Right lobe of liver (tissue), 6 donors: ENCODE results near the gene KCNQ5. TPM values are rescaled to one million over a fixed set of nuclear protein-coding genes. Genes with fewer than 3 reads are reported as not detected.
"Not testable (repeated sequence)": the region's sequence is repeated elsewhere in the genome, so short reads cannot be mapped to it uniquely, and the experiment has no call there.

Experiments
- ATAC-seq, 4 donors: fragments of 200-7000 bp; cut with Tn5 transposase; one replicate each; pipeline ENCODE4 v1.9.1; 2020; ENCODE audit warnings: mild to moderate bottlenecking in 4 of 4, moderate library complexity in 4 of 4
- DNase-seq, 3 donors: peaks; one replicate each; pipeline ENCODE4 v3.0.0-alpha.2; 2020
- H3K27ac ChIP-seq, 3 donors: fragments of 200-600 bp; one replicate each; pipeline ENCODE4 v1.8.0; 2022
- H3K27me3 ChIP-seq, 2 donors: fragments of 200-600 bp; one replicate each; pipeline ENCODE4 v1.8.0; 2022
- H3K36me3 ChIP-seq, 4 donors: fragments of 200-600 bp; sonication (generic) in 1 of 4; one replicate each; pipeline versions ENCODE4 v1.5.1 to v1.8.0; 2017 to 2022; ENCODE audit warnings: control low read depth in 1 of 4
- H3K4me1 ChIP-seq, 4 donors: fragments of 200-600 bp; sonication (generic) in 1 of 4; one replicate each; pipeline versions ENCODE4 v1.5.1 to v1.8.0; 2017 to 2022; ENCODE audit warnings: control low read depth in 1 of 4
- H3K4me3 ChIP-seq, 3 donors: fragments of 200-600 bp; one replicate each; pipeline ENCODE4 v1.8.0; 2022
- H3K9me3 ChIP-seq, 4 donors: fragments of 200-600 bp; sonication (generic) in 1 of 4; one replicate each; pipeline versions ENCODE4 v1.5.1 to v1.8.0; 2017 to 2022; ENCODE audit warnings: control low read depth in 1 of 4
- POLR2A ChIP-seq: fragments of 450-650 bp; IDR thresholded peaks from one replicate; pipeline ENCODE4 v1.6.1; 2017; ENCODE audit warnings: antibody characterized with exemption, mild to moderate bottlenecking
- WGBS: methylation state at CpG from one replicate; pipeline ENCODE4 v1.1.6; 2018; ENCODE audit warnings: low coverage, low lambda C conversion rate; ENCODE audit not compliant: insufficient coverage; ENCODE audit errors: missing lambda C conversion rate; 5-methylcytosine and 5-hydroxymethylcytosine counted together
- intact Hi-C, 2 donors: fragments of 100-400 bp; cut with DNase I; formaldehyde crosslinking; loops; one replicate each; pipeline versions ENCODE4 v1.11.2 to v1.14.1; 2022
- total RNA-seq, 6 experiments: library from RNA; depleted of rRNA in 2 of 6; stranded (reverse); fragments of >200 nt in 2 of 6; fragmentation: NEBNext Ultra II Directional in 3 of 6; extraction: Animal tissue kit (Norgen Biotek cat#: 25700) in 3 of 6; gene quantifications; one replicate each; pipeline versions ENCODE4 v1.1.0 to v1.2.4, GENCODE V29; 2016 to 2023
- TF ChIP-seq, protein P1 (sequence below), 4 donors: fragments of 200-600 bp in 3 of 4; fragments of 450-650 bp in 1 of 4; IDR thresholded peaks; one replicate each; pipeline versions ENCODE4 v1.5.1 to v1.8.0; 2016 to 2022; ENCODE audit warnings: antibody characterized with exemption in 4 of 4, mild to moderate bottlenecking in 2 of 4
- donor health status: DM: no; HTN: yes; CAD: no.
- donor health status: DM: no; HTN: no; CAD: no.
- donor health status: DM: no; HTN: no; CAD: no.
- donor health status: DM: no; HTN: yes; CAD: no.
- donor health status: DM: no; HTN: yes; CAD: no.

Gene KCNQ5
- total RNA-seq, 6 experiments from 2014 or later: 0.04 to 0.11 TPM; not detected in 4

DNA sequence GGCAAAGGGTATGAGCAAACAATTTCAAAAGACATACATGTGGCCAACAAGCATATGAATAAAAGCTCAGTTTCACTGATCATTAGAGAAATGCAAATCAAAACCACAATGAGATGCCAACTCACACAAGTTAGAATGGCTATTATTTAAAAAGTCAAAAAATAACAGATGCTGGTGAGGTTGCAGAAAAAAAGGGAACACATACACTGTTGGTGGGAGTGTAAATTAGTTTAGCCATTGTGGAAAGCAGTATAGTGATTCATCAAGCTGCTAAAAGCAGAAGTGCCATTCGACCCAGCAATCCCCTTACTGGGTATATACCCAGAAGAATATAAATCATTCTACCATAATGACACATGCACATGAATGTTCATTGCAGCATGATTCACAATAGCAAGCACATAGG is 610.1 kb downstream of the KCNQ5 start:
- DNase-seq: no peak
- ATAC-seq: no peak
- Histone ChIP-seq H3K36me3 (no peaks in the 10 kb centered on the region), H3K27me3 (no peaks in the 10 kb centered on the region), H3K4me1 (no peaks in the 10 kb centered on the region), H3K4me3 (no peak overlapping the region), H3K27ac (no peak overlapping the region), H3K9me3 (no peaks in the 10 kb centered on the region)
- no peak for TF ChIP-seq POLR2A
- TF ChIP-seq, protein P1, sequence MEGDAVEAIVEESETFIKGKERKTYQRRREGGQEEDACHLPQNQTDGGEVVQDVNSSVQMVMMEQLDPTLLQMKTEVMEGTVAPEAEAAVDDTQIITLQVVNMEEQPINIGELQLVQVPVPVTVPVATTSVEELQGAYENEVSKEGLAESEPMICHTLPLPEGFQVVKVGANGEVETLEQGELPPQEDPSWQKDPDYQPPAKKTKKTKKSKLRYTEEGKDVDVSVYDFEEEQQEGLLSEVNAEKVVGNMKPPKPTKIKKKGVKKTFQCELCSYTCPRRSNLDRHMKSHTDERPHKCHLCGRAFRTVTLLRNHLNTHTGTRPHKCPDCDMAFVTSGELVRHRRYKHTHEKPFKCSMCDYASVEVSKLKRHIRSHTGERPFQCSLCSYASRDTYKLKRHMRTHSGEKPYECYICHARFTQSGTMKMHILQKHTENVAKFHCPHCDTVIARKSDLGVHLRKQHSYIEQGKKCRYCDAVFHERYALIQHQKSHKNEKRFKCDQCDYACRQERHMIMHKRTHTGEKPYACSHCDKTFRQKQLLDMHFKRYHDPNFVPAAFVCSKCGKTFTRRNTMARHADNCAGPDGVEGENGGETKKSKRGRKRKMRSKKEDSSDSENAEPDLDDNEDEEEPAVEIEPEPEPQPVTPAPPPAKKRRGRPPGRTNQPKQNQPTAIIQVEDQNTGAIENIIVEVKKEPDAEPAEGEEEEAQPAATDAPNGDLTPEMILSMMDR (IDR thresholded peaks at IDR 0.05): no peak
- 24% methylated on average over 1 of the region's 1 CpG for WGBS
- intact Hi-C loops: no loop called here

DNA sequence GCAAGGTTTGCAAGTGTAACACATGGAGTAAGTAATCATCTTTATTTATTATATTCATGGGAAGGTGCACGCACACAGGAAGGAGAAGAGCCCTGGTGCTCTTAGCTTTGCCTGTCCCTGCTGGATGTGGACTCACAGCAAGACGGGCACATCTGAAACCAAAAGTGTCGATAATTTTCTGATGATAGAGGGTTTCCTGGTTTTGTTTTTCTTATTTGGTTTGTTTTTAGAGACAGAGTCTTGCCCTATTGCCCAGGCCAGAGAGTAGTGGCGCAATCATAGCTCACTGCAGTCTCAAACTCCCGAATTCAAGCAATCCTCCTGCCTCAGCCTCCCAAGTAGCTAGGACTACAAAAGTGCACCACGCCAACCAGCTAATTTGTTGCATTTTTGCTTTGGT is 611.2 kb downstream of the KCNQ5 start:
- DNase-seq (no peak), ATAC-seq (no peak)
- H3K36me3 ChIP-seq: no peaks in the 10 kb centered on the region
- no peak overlapping the region for H3K4me3 ChIP-seq
- WGBS: 61% methylated on average over 3 of the region's 6 CpGs
- H3K27ac ChIP-seq: no peak overlapping the region
- H3K4me1 ChIP-seq: no peaks in the 10 kb centered on the region
- intact Hi-C loops: no loop called here
- H3K9me3 ChIP-seq: no peaks in the 10 kb centered on the region
- TF ChIP-seq, protein P1 (IDR thresholded peaks at IDR 0.05): no peak
- TF ChIP-seq POLR2A: no peak
- H3K27me3 ChIP-seq: no peaks in the 10 kb centered on the region

DNA sequence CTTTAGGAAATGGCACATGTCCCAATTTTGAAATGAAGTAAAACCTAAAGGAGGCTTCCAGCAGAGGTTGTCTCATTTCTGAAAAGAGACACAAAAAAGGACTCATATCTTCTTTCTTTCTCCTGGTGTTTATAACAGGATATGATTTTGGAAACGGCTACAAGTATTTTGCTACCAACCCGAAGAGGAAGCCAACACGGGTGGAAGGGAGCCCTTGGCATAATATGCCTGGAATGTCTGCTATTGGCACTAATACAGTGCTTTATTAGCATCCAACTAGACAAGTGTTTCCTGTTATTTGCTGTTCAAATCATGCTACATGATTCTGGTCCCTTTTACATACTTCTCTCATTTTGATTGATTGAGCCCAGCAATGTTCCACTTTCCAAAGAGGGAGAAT is 612.1 kb downstream of the KCNQ5 start:
- H3K9me3 ChIP-seq, H3K27me3 ChIP-seq, H3K4me3 ChIP-seq, DNase-seq, ATAC-seq, H3K27ac ChIP-seq, intact Hi-C loops, H3K36me3 ChIP-seq, H3K4me1 ChIP-seq: not testable (repeated sequence)
- WGBS: 29% methylated on average over 3 of the region's 3 CpGs

DNA sequence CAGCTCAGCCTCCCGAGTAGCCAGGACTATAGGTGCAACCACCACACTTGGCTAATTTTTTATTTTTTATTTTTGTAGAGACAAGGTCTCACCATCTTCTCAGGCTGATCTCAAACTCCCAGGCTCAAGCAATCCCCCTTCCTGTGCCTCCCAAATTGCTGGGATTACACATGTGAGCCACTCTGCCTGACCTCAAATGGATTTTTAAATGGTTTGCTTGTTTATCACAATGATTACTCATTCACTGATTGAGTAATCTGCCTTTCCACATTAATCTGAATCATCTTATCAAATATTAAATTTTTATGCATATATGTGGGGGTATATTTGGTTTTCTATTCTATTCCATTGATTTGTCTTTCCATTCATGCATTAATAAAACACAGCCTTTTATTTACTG is 612.9 kb downstream of the KCNQ5 start:
- DNase-seq (no peak), ATAC-seq (no peak)
- WGBS: 42% methylated on average over 1 of the region's 1 CpG
- no peak overlapping the region for H3K27ac ChIP-seq
- intact Hi-C loops: no loop called here
- no peak overlapping the region for H3K4me3 ChIP-seq
- no peaks in the 10 kb centered on the region for H3K9me3 ChIP-seq
- TF ChIP-seq, protein P1 (IDR thresholded peaks at IDR 0.05): no peak
- no peak for TF ChIP-seq POLR2A
- no peaks in the 10 kb centered on the region for H3K4me1 ChIP-seq
- no peaks in the 10 kb centered on the region for H3K36me3 ChIP-seq
- no peaks in the 10 kb centered on the region for H3K27me3 ChIP-seq

DNA sequence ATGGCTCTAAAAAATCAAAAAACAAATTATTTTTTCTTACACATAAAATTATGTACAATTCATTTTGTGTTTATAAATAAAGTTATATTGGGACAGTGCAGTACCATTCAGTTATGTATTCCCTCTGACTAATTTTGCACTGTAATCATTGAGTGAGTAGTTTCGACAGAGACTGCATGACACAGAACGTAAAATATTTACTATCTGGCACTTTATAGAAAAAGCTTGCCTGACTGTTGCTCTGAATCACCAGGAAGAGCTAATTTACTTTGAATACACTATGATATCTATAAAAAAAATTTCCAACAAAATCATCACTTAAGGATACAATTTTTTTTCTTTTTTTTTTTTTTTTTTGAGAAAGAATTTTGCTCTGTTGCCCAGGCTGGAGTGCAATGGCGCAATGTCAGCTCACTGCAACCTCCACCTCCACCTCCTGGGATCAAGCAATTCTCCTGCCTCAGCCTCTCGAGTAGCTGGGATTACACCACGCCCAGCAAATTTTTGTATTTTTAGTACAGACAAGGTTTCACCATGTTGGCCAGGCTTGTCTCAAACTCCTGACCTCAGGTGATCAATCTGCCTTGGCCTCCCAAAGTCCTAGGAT is 614.4 kb downstream of the KCNQ5 start:
- 66% methylated on average over 5 of the region's 5 CpGs for WGBS
- intact Hi-C loops: no loop called here
- DNase-seq: no peak

More for the DNA sequence above, 614.4 kb downstream of the KCNQ5 start:
- no peak overlapping the region for H3K4me3 ChIP-seq
- H3K36me3 ChIP-seq: no peaks in the 10 kb centered on the region
- no peaks in the 10 kb centered on the region for H3K4me1 ChIP-seq
- ATAC-seq: no peak
- H3K9me3 ChIP-seq: no peaks in the 10 kb centered on the region
- no peaks in the 10 kb centered on the region for H3K27me3 ChIP-seq
- no peak for TF ChIP-seq POLR2A
- TF ChIP-seq, protein P1 (IDR thresholded peaks at IDR 0.05): no peak
- no peak overlapping the region for H3K27ac ChIP-seq
